OCI-LY3 (cell line): ENCODE data around the gene BORCS6.

ENCODE experiments used
- H2AFZ ChIP-seq: fragments of 200-600, 300-600 bp; shearing (Covaris generic); 2 replicates; pipeline ENCODE4 v1.6.0; 2014; ENCODE audit warnings: antibody characterized with exemption, low read depth, low read length
- H3K27ac ChIP-seq: fragments of 200-600, 300-600 bp; sonication (generic); 2 replicates; pipeline ENCODE4 v1.5.1; 2014; ENCODE audit warnings: mild to moderate bottlenecking, low read length, moderate library complexity, mixed read lengths
- H3K27me3 ChIP-seq: fragments of 200-600, 300-600 bp; sonication (generic); 2 replicates; pipeline ENCODE4 v1.6.1; 2014; ENCODE audit warnings: low read depth, low read length, mixed read lengths
- H3K36me3 ChIP-seq: fragments of 200-600, 300-600 bp; sonication (generic); replicated peaks from 2 replicates; pipeline ENCODE3; 2014; ENCODE audit warnings: low read depth, low read length, mixed read lengths
- H3K4me1 ChIP-seq: fragments of 300-600, 200-600 bp; sonication (generic); 2 replicates; pipeline ENCODE4 v1.6.1; 2014; ENCODE audit warnings: low read length, mixed read lengths
- H3K4me2 ChIP-seq: fragments of 200-600, 300-600 bp; sonication (generic); 2 replicates; pipeline ENCODE4 v1.6.1; 2014; ENCODE audit warnings: low read length, mixed read lengths
- H3K4me3 ChIP-seq: fragments of 300-600, 200-600 bp; sonication (generic); 2 replicates; pipeline ENCODE4 v1.5.1; 2014; ENCODE audit warnings: antibody characterized with exemption, mild to moderate bottlenecking, low read length, moderate library complexity
- H3K79me2 ChIP-seq: fragments of 300-600, 200-600 bp; shearing (Covaris generic); 2 replicates; pipeline ENCODE4 v1.6.1; 2014; ENCODE audit warnings: mild to moderate bottlenecking, low read length, mixed read lengths
- H3K9ac ChIP-seq: fragments of 300-600, 200-600 bp; shearing (Covaris generic); 2 replicates; pipeline ENCODE4 v1.6.0; 2014; ENCODE audit warnings: mild to moderate bottlenecking, low read length, moderate library complexity
- H3K9me3 ChIP-seq: fragments of 200-600, 300-600 bp; shearing (Covaris generic); 2 replicates; pipeline ENCODE4 v1.6.1; 2014; ENCODE audit warnings: low read length, mixed read lengths; ENCODE audit not compliant: insufficient read depth
- H4K20me1 ChIP-seq: fragments of 200-600, 300-600 bp; sonication (generic); 2 replicates; pipeline ENCODE4 v1.6.1; 2016; ENCODE audit warnings: low read length, mixed read lengths; ENCODE audit not compliant: insufficient read depth
- EZH2phosphoT487 ChIP-seq: fragments of 200-600 bp; shearing (Covaris generic); IDR thresholded peaks from 2 replicates; pipeline ENCODE4 v1.6.1; 2018; ENCODE audit warnings: antibody characterized with exemption, mixed run types, low read depth
- TF ChIP-seq, protein P1 (sequence below): fragments of 200-600, 300-600 bp; sonication (generic); IDR thresholded peaks from 2 replicates; pipeline ENCODE4 v1.5.1; 2014; ENCODE audit warnings: antibody characterized with exemption, low read length, low read depth

BORCS6 gene

GRCh38 chr17:8150194-8151119 lies 39.5 kb downstream of the BORCS6 start:
- H3K27ac ChIP-seq, result peak overlapping the region; percentile 30; the same call in 1 of the 2 replicates
- peaks cover 9% of the 10 kb centered on the region; the same call in 1 of the 2 replicates for H3K79me2 ChIP-seq
- peak overlapping the region; percentile 54 for H3K9ac ChIP-seq
- H3K27me3 ChIP-seq, result no peaks in the 10 kb centered on the region
- H3K4me1 ChIP-seq, result peaks cover 18% of the 10 kb centered on the region
- H3K9me3 ChIP-seq, result no peaks in the 10 kb centered on the region
- no peaks in the 10 kb centered on the region for H4K20me1 ChIP-seq
- TF ChIP-seq EZH2phosphoT487, result no peak
- TF ChIP-seq, protein P1, sequence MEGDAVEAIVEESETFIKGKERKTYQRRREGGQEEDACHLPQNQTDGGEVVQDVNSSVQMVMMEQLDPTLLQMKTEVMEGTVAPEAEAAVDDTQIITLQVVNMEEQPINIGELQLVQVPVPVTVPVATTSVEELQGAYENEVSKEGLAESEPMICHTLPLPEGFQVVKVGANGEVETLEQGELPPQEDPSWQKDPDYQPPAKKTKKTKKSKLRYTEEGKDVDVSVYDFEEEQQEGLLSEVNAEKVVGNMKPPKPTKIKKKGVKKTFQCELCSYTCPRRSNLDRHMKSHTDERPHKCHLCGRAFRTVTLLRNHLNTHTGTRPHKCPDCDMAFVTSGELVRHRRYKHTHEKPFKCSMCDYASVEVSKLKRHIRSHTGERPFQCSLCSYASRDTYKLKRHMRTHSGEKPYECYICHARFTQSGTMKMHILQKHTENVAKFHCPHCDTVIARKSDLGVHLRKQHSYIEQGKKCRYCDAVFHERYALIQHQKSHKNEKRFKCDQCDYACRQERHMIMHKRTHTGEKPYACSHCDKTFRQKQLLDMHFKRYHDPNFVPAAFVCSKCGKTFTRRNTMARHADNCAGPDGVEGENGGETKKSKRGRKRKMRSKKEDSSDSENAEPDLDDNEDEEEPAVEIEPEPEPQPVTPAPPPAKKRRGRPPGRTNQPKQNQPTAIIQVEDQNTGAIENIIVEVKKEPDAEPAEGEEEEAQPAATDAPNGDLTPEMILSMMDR, result no peak
- no peak overlapping the region for H2AFZ ChIP-seq
- H3K36me3 ChIP-seq, result no peaks in the 10 kb centered on the region
- H3K4me2 ChIP-seq, result peak overlapping the region; percentile 99
- H3K4me3 ChIP-seq, result peak overlapping the region; percentile 97

- Histone ChIP-seq H3K4me1 (peaks cover 15% of the 10 kb centered on the region), H3K27ac (no peak overlapping the region), H3K4me2 (no peak overlapping the region), H3K36me3 (no peaks in the 10 kb centered on the region), H3K9me3 (no peaks in the 10 kb centered on the region), H3K79me2 (peaks cover 9% of the 10 kb centered on the region; the same call in 1 of the 2 replicates), H4K20me1 (no peaks in the 10 kb centered on the region), H3K4me3 (no peak overlapping the region), H3K27me3 (no peaks in the 10 kb centered on the region), H3K9ac (no peak overlapping the region), H2AFZ (no peak overlapping the region)
- TF ChIP-seq, protein P1, result no peak
- no peak for TF ChIP-seq EZH2phosphoT487
These were observed 40.4 kb downstream of the BORCS6 start for GRCh38 chr17:8149419-8150193.

DNA sequence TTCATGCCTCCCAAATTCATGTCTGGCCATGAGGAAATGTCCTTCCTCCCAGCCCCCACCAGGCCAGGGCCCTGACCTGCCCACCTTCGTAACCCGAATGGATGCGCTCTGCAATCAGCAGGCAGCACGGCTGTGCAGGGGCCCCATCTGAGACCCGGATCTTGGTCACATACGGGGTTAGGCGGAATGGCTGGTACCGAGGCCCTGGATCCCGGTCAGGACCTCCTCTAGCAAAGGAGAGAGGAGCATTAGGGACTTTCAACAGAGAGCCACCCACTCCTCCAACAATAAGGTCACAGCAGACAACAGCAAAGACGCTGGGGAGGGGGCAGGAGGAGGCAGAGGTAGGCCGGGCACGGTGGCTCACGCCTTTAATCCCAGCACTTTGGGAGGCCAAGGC lies 41.4 kb downstream of the BORCS6 start:
- no peaks in the 10 kb centered on the region for H3K36me3 ChIP-seq

More for the DNA sequence above, 41.4 kb downstream of the BORCS6 start:
- H3K4me2 ChIP-seq, result no peak overlapping the region
- no peak overlapping the region for H3K27ac ChIP-seq
- no peak overlapping the region for H2AFZ ChIP-seq
- H3K9me3 ChIP-seq, result no peaks in the 10 kb centered on the region
- H3K4me3 ChIP-seq, result no peak overlapping the region
- peaks cover 14% of the 10 kb centered on the region for H3K4me1 ChIP-seq
- H3K79me2 ChIP-seq, result peaks cover 9% of the 10 kb centered on the region; the same call in 1 of the 2 replicates
- no peak overlapping the region for H3K9ac ChIP-seq
- no peak for TF ChIP-seq EZH2phosphoT487
- TF ChIP-seq, protein P1, result no peak
- H4K20me1 ChIP-seq, result no peaks in the 10 kb centered on the region
- no peaks in the 10 kb centered on the region for H3K27me3 ChIP-seq
